EL (cell line): Measurements from ENCODE around the gene LPIN2.

ENCODE experiments used
- DNase-seq: peaks from one replicate; pipeline ENCODE4 v3.0.0-alpha.2; 2016

The LPIN2 gene

DNA sequence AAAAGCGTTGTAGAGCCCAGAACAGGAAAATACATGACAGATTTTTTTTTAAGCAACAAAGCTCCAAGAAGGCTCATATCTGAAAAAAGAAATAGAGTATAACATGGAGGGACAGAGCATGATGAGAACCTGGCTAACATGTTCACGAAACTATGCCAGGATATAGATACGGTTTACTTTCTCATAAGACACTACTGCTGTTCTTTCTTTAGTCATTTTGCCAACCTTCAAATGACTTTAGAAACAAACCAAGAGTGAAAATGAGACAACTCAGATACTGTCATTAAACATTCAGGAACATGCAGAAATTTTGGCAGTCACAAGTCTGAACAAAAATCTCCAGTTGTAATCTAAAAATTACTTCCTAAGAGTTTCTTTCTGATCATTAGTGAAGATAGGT, 14.3 kb downstream of the LPIN2 start:
- DNase-seq = no peak

DNA sequence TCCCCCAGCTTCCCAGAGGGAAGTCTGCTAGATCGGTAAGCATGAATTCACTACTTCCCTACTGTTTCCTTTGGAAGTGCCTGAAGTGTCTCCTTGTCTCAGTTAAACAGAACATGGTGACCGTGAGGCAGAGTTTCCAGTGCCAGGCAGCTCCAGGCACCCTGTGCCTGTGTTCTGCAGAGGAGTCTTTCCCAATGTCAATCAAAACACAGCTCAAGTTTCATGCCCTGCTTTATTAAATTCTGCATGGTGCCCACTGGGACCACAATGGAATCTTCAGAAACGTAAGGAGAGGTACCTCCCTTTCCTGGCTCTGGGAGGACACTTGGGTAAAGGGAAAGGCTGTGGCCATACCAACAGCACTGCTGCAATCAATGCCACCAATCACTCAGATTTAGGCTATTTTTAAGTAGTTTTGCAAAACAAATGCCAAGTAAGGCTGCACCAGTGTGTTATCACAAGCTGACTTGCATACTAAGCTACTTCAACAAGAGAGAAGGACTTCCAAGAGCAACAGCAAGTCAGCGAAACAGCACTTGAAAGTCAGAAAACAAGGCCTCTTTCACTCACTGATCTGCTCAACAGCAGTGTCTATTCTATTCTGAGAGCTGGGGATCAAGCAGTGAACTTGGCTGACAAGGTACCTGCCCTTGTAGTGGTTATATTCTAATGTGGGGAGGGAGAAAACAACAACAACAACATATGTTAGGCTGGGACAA, 14.9 kb downstream of the LPIN2 start:
- DNase-seq = no peak

DNA sequence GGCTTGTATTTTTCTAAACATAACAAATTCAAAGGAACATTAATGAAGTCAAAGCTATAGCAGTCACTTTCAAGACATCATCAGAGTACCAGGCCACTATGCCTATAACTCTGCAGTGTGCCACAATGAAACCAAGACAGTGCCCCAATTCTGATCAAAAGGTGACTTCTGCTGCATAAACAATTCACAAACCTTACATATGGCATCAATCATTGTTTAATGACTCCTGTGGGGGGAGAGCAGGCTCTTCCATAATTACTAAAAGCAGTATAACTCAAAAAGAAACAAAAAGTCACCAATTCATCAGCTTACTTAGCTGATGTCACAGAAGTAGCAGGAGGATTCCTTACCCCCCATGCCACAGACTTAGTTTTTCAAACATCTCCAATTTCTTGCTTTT, 15.5 kb downstream of the LPIN2 start:
- no peak for DNase-seq

DNA sequence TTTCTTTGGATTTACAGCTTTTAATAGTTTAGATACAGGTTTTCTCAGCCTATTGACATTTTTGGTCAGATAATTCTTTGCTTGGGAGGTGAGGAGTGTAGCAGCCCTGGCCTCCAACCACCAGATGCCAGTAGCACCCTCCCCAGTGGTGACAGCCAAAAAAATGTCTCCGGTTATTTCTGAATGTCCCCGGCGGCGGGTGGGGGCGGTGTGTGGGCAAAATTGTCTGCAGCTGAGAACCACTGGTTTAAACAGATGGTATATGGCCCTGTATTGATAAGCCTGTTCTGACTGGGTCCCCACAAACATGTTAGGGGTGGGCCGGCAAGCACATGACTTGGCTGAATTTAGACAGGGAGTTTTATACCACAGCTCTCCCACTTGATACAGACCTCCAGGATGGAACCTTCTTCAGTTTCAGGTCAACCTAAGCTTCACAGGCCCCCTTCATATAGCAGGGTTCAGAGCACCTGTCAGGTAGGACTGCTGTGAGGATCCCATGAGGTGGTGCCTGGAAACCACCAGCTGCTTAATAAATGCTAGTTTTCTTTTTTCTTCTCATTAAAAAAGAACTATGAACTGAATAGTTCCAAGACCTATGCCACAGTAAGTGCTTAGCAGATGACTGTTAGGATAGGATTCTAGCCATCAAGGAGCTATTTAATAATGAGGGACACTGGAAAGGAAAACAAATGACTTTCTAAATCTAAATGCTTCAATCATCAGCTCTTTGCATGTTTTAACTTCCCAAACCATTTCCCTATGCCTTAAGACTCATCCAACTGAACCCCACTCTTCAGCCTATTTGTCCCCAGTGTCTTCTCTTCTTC, 18.1 kb downstream of the LPIN2 start:
- no peak for DNase-seq

DNA sequence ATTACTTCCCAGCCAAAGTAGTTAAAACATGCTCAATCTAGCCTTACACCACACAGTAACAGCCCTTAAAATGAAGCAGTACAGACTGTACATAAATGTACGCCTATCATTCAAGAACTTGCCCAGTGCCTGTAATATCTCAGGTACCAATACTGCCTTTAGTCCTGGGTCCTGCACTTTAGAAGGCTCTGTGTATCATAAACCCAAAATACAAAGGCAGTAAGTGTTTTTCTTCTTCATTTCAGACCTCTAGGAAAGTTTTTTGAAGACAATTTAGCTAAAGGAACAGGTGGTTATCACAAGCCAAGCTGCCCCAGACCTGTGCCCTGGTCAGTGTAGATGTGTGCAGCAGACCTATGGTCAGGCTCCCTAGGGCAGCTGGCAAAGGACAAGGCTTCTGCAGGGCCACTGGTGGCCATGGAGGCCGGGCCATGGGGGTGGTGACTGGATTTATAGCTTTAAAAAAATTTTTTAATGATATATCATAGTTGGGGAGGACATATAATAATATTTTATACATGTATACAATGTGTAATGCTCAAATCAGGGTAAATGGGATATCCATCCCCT, 18.8 kb downstream of the LPIN2 start:
- no peak for DNase-seq

- no peak for DNase-seq
Observed at GRCh38 chr18:2992995-2993877, 19.7 kb downstream of the LPIN2 start.

DNA sequence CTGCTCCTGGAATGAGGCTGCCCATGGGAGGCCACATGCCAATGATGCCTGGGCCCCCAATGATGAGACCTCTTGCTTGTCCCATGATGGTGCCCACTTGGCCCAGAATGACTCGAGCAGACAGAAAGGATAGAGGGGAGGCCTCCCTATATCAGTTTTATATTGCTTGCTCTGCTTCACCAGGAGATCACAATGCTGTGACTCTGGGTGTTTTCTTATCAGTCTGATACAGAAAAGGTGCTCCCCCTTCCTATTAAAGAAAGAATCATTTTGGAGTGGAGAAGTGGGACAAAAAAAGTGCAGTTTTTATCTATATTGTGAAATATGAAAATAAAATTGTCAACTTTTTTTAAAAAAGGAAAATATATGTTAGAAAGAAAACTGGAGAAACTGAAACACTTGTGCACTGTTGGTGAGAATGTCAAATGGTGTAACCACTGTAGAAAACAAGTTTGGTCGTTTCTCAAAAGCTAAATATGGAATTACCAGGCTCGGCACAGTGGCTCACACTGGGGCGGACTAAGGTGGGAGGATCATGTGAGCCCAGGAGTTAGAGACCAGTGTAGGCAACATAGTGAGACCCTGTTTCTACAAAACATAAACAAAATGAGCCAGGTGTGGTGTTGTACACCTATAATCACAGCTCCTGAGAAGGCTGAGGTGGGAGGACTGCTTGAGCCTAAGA, 21.8 kb downstream of the LPIN2 start:
- no peak for DNase-seq

GRCh38 chr18:2987876-2988790, 24.8 kb downstream of the LPIN2 start:
- peak; percentile 89 for DNase-seq

DNA sequence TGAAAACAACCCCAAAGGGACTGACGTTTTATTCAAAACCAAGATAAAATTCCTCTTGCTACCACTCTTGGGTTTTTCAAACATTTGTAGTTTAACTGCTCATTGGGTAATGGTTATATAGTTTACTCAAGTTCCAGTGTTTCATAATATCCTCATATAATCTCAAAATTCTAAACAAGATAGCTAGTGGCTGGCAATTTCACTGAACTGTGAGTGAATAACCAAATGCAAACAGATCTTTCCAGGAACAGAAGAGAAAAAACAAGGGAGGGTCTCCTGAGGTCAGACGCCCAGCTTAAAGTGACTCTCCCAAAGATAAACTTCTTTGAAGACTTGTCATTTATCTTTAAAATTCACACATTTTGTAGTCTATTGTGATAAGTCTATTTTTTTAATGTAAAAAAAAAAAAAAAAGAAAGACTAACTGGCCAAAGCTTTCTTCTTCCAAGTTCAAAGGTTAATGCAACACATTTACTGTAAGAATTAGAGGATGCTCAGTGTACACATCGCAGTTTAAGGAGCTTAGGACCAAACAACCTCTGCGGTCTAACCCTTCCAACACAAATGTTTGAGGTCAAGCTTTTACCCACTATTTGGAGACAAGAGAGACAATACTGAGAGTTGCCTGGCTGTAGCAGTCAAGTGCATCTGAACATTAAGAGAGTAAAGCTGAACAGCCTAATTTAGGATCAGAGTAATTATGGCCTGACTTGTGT, 26.6 kb downstream of the LPIN2 start:
- no peak for DNase-seq

GRCh38 chr18:2985628-2986027, 27.3 kb downstream of the LPIN2 start:
- peak; percentile 45 for DNase-seq

- no peak for DNase-seq
Observed at GRCh38 chr18:2984703-2985261, 28.2 kb downstream of the LPIN2 start.

DNA sequence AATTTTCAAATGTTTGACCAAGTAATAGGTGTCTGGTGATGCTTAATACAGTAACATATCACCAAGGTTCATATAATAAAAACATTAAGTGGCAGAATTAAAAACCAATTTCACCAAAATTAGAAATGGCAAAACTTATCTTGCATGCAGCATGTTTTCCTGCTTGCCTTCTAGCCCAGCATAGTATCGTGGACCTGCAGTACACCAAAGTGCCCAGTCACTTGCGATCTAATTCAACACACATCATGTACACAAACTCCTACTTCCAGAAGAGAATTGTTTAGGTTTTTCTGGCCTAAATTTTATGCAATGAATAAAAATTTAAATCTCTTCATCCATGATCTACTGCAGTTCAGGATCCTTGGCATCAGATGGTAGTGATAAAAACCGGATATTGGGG, 28.9 kb downstream of the LPIN2 start:
- DNase-seq = no peak

GRCh38 chr18:2983296-2983695, 29.6 kb downstream of the LPIN2 start:
- no peak for DNase-seq

GRCh38 chr18:2982452-2983269, 30.3 kb downstream of the LPIN2 start:
- peak; percentile 28 for DNase-seq

DNA sequence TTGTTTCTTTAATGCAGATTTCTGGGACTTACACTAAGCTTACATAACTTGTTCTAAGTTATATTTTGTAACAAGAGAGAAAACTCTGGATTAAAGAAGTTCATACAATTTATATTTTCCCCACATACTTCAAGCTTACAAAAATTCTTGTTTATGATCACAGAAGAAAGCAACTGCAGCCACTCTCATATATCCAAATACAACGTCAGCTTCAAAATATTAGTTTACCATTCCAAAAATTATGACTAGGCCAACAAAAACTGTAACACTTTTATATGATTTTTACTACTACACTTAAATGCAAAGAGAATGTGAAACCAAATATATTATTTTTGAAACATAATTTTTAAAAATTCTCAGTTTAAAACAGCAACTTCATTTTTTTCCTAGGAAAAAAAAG, 30.9 kb downstream of the LPIN2 start:
- no peak for DNase-seq

DNA sequence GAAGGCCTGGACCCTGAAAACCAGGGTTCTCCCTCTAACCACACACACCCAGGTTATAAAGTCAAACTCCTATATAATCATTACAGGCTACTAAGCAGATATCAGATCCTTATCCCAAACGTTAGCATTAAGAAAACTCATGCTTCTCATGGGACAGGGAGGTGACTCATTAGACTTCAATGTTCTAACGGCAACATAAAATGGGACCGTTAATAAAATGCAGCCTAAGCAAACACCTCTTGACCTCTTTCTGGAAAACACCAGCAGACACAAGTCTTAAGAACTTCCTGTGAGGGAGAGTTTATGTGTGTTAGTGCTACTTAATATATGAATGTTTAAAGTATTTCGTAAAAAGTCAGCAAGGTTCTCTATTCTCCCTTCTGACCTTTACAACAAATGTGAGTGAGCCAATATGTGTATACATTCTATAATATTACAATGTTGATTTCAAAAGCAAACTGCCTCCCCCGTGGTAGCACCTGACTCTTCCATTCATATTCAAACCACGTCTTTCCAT, 31.7 kb downstream of the LPIN2 start:
- DNase-seq = peak; percentile 94

GRCh38 chr18:2979871-2980790, 32.8 kb downstream of the LPIN2 start:
- DNase-seq = no peak

DNA sequence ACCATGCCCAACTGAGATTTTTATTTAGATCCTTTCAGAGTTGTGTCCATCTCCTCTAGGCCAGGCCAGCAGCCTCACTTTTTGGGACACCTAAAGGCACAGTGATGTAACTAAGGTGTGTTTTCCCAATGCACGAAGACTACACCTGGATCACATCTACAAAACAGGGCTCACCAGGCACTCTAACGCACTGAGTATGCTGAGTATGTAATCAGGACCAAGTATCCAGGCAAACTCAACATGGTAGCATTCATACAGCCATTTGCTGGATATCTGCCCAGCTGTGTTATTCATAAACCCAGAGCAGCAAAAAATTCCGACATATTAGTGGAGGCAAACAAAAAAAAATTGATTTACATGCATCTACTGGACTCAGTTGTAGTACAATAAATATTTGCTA, 33.8 kb downstream of the LPIN2 start:
- DNase-seq = peak; percentile 81
